ENCODE results near the gene SEMA6B. TPM values are rescaled to one million over a fixed set of nuclear protein-coding genes. Genes with fewer than 3 reads are reported as not detected.

SEMA6B gene
- total and polyA plus RNA-seq, 2 of the 8 experiments (the other 6 are each of a cell fraction or from before 2014, with no cell fraction given): 31.3 to 54.4 TPM

GRCh38 chr19:4537953-4538600 lies 21.4 kb downstream of the SEMA6B start:
- TF ChIP-seq SUZ12 (IDR thresholded peaks at IDR 0.05; ENCODE audit: low read length) (no peak), RAD21 (IDR thresholded peaks at IDR 0.05 in 1 of 2, conservative IDR thresholded peaks at IDR 0.05 in 1 of 2; ENCODE audit: low read depth in 2 of 2, low read length in 2 of 2) (peak; percentile 39 to 54; a peak in 3 of 4 replicates), NRF1 (IDR thresholded peaks at IDR 0.05; ENCODE audit: low read depth, low read length) (no peak)
- TF ChIP-seq, protein P1, sequence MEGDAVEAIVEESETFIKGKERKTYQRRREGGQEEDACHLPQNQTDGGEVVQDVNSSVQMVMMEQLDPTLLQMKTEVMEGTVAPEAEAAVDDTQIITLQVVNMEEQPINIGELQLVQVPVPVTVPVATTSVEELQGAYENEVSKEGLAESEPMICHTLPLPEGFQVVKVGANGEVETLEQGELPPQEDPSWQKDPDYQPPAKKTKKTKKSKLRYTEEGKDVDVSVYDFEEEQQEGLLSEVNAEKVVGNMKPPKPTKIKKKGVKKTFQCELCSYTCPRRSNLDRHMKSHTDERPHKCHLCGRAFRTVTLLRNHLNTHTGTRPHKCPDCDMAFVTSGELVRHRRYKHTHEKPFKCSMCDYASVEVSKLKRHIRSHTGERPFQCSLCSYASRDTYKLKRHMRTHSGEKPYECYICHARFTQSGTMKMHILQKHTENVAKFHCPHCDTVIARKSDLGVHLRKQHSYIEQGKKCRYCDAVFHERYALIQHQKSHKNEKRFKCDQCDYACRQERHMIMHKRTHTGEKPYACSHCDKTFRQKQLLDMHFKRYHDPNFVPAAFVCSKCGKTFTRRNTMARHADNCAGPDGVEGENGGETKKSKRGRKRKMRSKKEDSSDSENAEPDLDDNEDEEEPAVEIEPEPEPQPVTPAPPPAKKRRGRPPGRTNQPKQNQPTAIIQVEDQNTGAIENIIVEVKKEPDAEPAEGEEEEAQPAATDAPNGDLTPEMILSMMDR (IDR thresholded peaks at IDR 0.05; ENCODE audit: control extremely low read depth in 1 of 3, insufficient read depth in 1 of 3, low read depth in 1 of 3, low read length in 3 of 3): peak; percentile 23 to 48 (median 40)
- Histone ChIP-seq H4K91ac (replicated peaks; ENCODE audit: insufficient read length, low read length) (no peak overlapping the region), H2BK15ac (ENCODE audit: low read length) (no peak overlapping the region), H3K36me3 (ENCODE audit: control insufficient read depth in 2 of 4, insufficient read depth in 4 of 4, low read length in 3 of 4) (no peaks in the 10 kb centered on the region), H2BK12ac (ENCODE audit: low read depth, low read length) (0 out of 2 replicates have a peak overlapping the region, but pooled peaks have one; percentile 17), H3K9me3 (ENCODE audit: insufficient read depth in 2 of 2, low read depth in 1 of 2, low read length in 1 of 2) (no peaks in the 10 kb centered on the region; a peak in 1 of 4 replicates), H4K8ac (ENCODE audit: extremely low read depth, insufficient read depth, low read length) (no peak overlapping the region), H3K14ac (ENCODE audit: insufficient read length) (no peak overlapping the region), H3K79me2 (ENCODE audit: control insufficient read depth in 1 of 2, insufficient read depth in 2 of 2, low read length in 2 of 2) (no peaks in the 10 kb centered on the region), H2BK20ac (ENCODE audit: low read length) (no peak overlapping the region), H4K5ac (ENCODE audit: insufficient read length, low read depth, low read length) (no peak overlapping the region), H3K4me1 (replicated peaks in 1 of 4; ENCODE audit: control insufficient read depth in 3 of 4, insufficient read depth in 4 of 4, low read length in 3 of 4) (peaks cover 0 to 13% (median 5%) of the 10 kb centered on the region in 4 experiments; a peak in 5 of 7 replicates), H3K23ac (ENCODE audit: insufficient read length) (no peak overlapping the region), H3K27me3 (replicated peaks in 1 of 4; ENCODE audit: control insufficient read depth in 3 of 4, extremely low read depth in 1 of 4, insufficient read depth in 3 of 4, low read length in 3 of 4) (peaks cover 0 to 19% (median 14%) of the 10 kb centered on the region in 4 experiments; a peak in 4 of 7 replicates), H2BK5ac (ENCODE audit: low read depth, low read length) (no peak overlapping the region), H3K27ac (ENCODE audit: low read depth, low read length) (no peak overlapping the region), H3K4me3 (ENCODE audit: extremely low read depth in 1 of 4, insufficient read depth in 2 of 4, low read depth in 3 of 4, low read length in 4 of 4) (no peak overlapping the region), H3K9ac (replicated peaks in 1 of 4; ENCODE audit: extremely low read depth in 1 of 4, low read depth in 3 of 4, low read length in 3 of 4) (no peak overlapping the region), H3K79me1 (ENCODE audit: low read depth, low read length) (no peaks in the 10 kb centered on the region), H2BK120ac (replicated peaks; ENCODE audit: low read depth, low read length) (no peak overlapping the region), H3K4me2 (ENCODE audit: insufficient read depth in 1 of 2, low read depth in 2 of 2, low read length in 2 of 2) (no peak overlapping the region), H2AFZ (ENCODE audit: low read length) (no peak overlapping the region), H3K18ac (ENCODE audit: extremely low read depth, low read length) (no peak overlapping the region), H3K56ac (replicated peaks; ENCODE audit: insufficient read length, low read depth, low read length) (no peak overlapping the region), H3K4ac (replicated peaks; ENCODE audit: insufficient read length, low read depth, low read length) (no peak overlapping the region), H3K23me2 (ENCODE audit: low read depth, low read length) (peaks cover 4% of the 10 kb centered on the region; the same call in 1 of the 2 replicates), H4K20me1 (replicated peaks in 1 of 2; ENCODE audit: control insufficient read depth in 1 of 2, insufficient read depth in 2 of 2, low read length in 2 of 2) (peaks cover 0 to 3% of the 10 kb centered on the region in 2 experiments), H2AK5ac (ENCODE audit: low read depth, low read length) (no peak overlapping the region)
- FAIRE-seq (no peak), DNase-seq (ENCODE audit: low read depth in 1 of 2, low spot score in 2 of 2) (no peak)
- ChIA-PET CTCF (ENCODE audit: partially characterized antibody) (interaction anchor here (0.6 to 11.6 kb wide), 17 partner anchors 10 to 1598 kb away, joined by 3 to 174 read pairs (median 4); no protein-coding TSS in a partner anchor), POLR2A (ENCODE audit: partially characterized antibody) (interaction anchor here (1.8 kb wide), 1 partner anchor 22 kb away, joined by 5 read pairs; no protein-coding TSS in a partner anchor)
- 81% methylated on average over 27 of the region's 27 CpGs; no CpG with 5 or more reads in 1 of the 2 experiments for WGBS, 2 experiments (ENCODE audit: extremely low coverage in 1 of 2, insufficient coverage in 1 of 2, insufficient read length in 1 of 2, insufficient replicate concordance in 2 of 2, low coverage in 1 of 2, low lambda C conversion rate in 2 of 2, missing lambda C conversion rate in 1 of 2)

Data from H1 (cell line).